Measurements from ENCODE around the gene LCORL.

- no peak for TF ChIP-seq CTCF (IDR thresholded peaks at IDR 0.05)
- TF ChIP-seq POLR2A (IDR thresholded peaks at IDR 0.05), result no peak
Measured at GRCh38 chr4:17921451-17921850, 100.1 kb downstream of the LCORL start.

All from thyroid gland (tissue), 4 donors.